ENCODE data around the gene PAIP2. TPM values are rescaled to one million over a fixed set of nuclear protein-coding genes. Genes with fewer than 3 reads are reported as not detected.
"Not testable (repeated sequence)": the region's sequence is repeated elsewhere in the genome, so short reads cannot be mapped to it uniquely, and the experiment has no call there.

PAIP2 gene
- total RNA-seq, 2 experiments from 2014 or later: 108 to 118 TPM

GRCh38 chr5:139304391-139305324 lies 37.0 kb upstream of the PAIP2 start:
- no peak for DNase-seq
- no peak overlapping the region for H3K4me3 Mint-ChIP-seq
- no peak for ATAC-seq (ENCODE audit: low read depth)
- H3K27me3 Mint-ChIP-seq: no peaks in the 10 kb centered on the region
- POLR2A ChIA-PET: interaction anchor here (0.6 to 3.7 kb wide), 3 partner anchors 10 to 37 kb away, joined by 3 to 23 read pairs (median 3); partner anchors contain the start of genes MATR3 and PAIP2
- H3K36me3 Mint-ChIP-seq: peaks cover 14% of the 10 kb centered on the region
- H3K4me1 Mint-ChIP-seq: peaks cover 46% of the 10 kb centered on the region
- no peaks in the 10 kb centered on the region for H3K9me3 Mint-ChIP-seq
- no peak overlapping the region for H3K27ac Mint-ChIP-seq

GRCh38 chr5:139306197-139306596 lies 35.5 kb upstream of the PAIP2 start:
- Mint-ChIP-seq H3K4me3 (peak overlapping the region; percentile 1), H3K36me3 (peaks cover 13% of the 10 kb centered on the region), H3K27me3 (no peaks in the 10 kb centered on the region), H3K4me1 (peaks cover 51% of the 10 kb centered on the region), H3K27ac (peak overlapping the region; percentile 39), H3K9me3 (no peaks in the 10 kb centered on the region)
- POLR2A ChIA-PET: interaction anchor here (3.7 kb wide), 1 partner anchor 12 kb away, joined by 23 read pairs; the partner anchor contains the start of gene MATR3
- DNase-seq (no peak), ATAC-seq (ENCODE audit: low read depth) (peak; percentile 35)

- H3K9me3 Mint-ChIP-seq: no peaks in the 10 kb centered on the region
- H3K27me3 Mint-ChIP-seq: no peaks in the 10 kb centered on the region
- peaks cover 49% of the 10 kb centered on the region for H3K4me1 Mint-ChIP-seq
- no peak for DNase-seq
- POLR2A ChIA-PET: interaction anchor here (3.7 kb wide), 1 partner anchor 13 kb away, joined by 23 read pairs; the partner anchor contains the start of gene MATR3
- H3K36me3 Mint-ChIP-seq: peaks cover 14% of the 10 kb centered on the region
- H3K4me3 Mint-ChIP-seq: no peak overlapping the region
- H3K27ac Mint-ChIP-seq: no peak overlapping the region
- ATAC-seq (ENCODE audit: low read depth): no peak
Observed at GRCh38 chr5:139306628-139307379, 34.9 kb upstream of the PAIP2 start.

DNA sequence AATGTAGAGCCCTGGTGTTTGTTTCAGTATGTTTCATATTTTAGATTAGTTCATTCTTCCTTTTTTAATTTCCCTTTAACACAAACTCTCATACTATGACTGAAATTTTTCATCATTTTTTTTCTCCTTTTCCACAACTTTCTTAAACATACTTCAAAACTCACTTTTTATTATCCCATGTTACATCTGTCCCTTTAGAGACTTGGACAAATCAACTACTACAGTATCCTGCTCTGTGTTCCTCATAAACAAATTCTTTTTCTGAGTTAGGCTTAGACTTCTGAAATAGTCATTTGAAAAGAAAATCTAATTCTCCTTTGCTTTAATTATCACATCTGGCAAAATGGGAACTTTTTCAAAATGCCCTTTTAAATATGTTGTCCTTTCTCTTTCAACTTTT lies 32.9 kb upstream of the PAIP2 start:
- Mint-ChIP-seq H3K27ac (no peak overlapping the region), H3K4me3 (no peak overlapping the region), H3K4me1 (peaks cover 47% of the 10 kb centered on the region), H3K36me3 (peaks cover 14% of the 10 kb centered on the region), H3K27me3 (no peaks in the 10 kb centered on the region), H3K9me3 (no peaks in the 10 kb centered on the region)
- POLR2A ChIA-PET: interaction anchor here (0.9 to 1.1 kb wide), 2 partner anchors 9 to 16 kb away, joined by 3 read pairs; partner anchors contain the start of gene MATR3
- no peak for DNase-seq
- no peak for ATAC-seq (ENCODE audit: low read depth)

DNA sequence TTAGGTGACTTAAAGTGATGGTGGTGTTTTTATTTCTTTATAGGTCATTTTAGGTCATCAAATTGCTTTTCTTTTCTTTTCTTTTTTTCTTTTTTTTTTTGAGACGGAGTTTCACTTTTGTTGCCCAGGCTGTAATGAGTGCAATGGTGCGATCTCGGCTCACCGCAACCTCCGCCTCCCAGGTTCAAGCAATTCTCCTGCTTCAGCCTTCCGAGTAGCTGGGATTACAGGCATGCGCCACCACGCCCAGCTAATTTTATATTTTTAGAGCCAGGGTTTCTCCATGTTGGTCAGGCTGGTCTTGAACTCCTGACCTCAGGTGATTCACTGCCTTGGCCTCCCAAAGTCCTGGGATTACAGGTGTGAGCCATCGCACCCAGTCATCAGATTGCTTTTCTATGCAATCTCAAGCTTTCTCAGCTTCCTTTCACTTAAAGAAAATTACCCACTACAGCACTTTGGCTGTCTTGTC lies 30.9 kb upstream of the PAIP2 start:
- Mint-ChIP-seq H3K36me3 (peaks cover 17% of the 10 kb centered on the region), H3K4me1 (peaks cover 47% of the 10 kb centered on the region)
- DNase-seq; H3K27ac Mint-ChIP-seq; ATAC-seq (ENCODE audit: low read depth); H3K4me3 Mint-ChIP-seq; H3K27me3 Mint-ChIP-seq; H3K9me3 Mint-ChIP-seq: not testable (repeated sequence)
- POLR2A ChIA-PET: interaction anchor here (0.7 kb wide), 1 partner anchor 870 kb away, joined by 3 read pairs; no protein-coding TSS in a partner anchor

- ATAC-seq (ENCODE audit: low read depth) (no peak), DNase-seq (no peak)
- Mint-ChIP-seq H3K4me1 (peaks cover 38% of the 10 kb centered on the region), H3K27me3 (no peaks in the 10 kb centered on the region), H3K36me3 (peaks cover 17% of the 10 kb centered on the region), H3K27ac (no peak overlapping the region), H3K9me3 (no peaks in the 10 kb centered on the region), H3K4me3 (no peak overlapping the region)
- POLR2A ChIA-PET: interaction anchor here (1.2 kb wide), 1 partner anchor 29 kb away, joined by 3 read pairs; the partner anchor contains the start of gene PAIP2
Observed at GRCh38 chr5:139312075-139312474, 29.6 kb upstream of the PAIP2 start.

- ATAC-seq (ENCODE audit: low read depth) (no peak), DNase-seq (no peak)
- H3K36me3 Mint-ChIP-seq: peaks cover 7% of the 10 kb centered on the region
- no peaks in the 10 kb centered on the region for H3K27me3 Mint-ChIP-seq
- H3K4me1 Mint-ChIP-seq: peaks cover 20% of the 10 kb centered on the region
- no peaks in the 10 kb centered on the region for H3K9me3 Mint-ChIP-seq
- no peak overlapping the region for H3K27ac Mint-ChIP-seq
- POLR2A ChIA-PET: interaction anchor here (0.6 kb wide), 1 partner anchor 40 kb away, joined by 3 read pairs; no protein-coding TSS in a partner anchor
- no peak overlapping the region for H3K4me3 Mint-ChIP-seq
Observed at GRCh38 chr5:139314276-139314675, 27.4 kb upstream of the PAIP2 start.

- no peaks in the 10 kb centered on the region for H3K9me3 Mint-ChIP-seq
- peaks cover 7% of the 10 kb centered on the region for H3K36me3 Mint-ChIP-seq
- POLR2A ChIA-PET: no interaction called here
- DNase-seq (no peak), ATAC-seq (ENCODE audit: low read depth) (no peak)
- H3K27ac Mint-ChIP-seq: no peak overlapping the region
- no peak overlapping the region for H3K4me3 Mint-ChIP-seq
- H3K27me3 Mint-ChIP-seq: no peaks in the 10 kb centered on the region
- peaks cover 17% of the 10 kb centered on the region for H3K4me1 Mint-ChIP-seq
Observed at GRCh38 chr5:139315056-139315615, 26.5 kb upstream of the PAIP2 start.

DNA sequence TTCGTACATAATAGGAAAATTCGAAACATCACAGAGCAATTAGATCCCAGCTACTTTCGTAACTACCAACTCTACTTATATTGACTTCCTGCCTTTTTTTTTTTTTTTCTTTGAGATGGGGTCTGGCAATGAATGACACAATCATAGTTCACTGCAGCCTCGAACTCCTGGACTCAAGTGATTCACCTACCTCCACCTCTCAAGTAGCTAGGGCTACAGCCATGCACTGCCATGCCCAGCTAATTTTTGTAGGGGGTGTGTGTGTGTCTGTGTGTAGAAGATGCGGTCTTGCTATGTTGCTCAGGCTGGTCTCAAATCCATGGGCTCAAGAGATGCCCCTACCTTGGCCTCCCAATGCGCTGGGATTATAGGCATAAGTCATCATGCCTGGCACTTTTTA lies 5.8 kb upstream of the PAIP2 start:
- POLR2A ChIA-PET: interaction anchor here (0.9 kb wide), 1 partner anchor 8 kb away, joined by 3 read pairs; no protein-coding TSS in a partner anchor
- DNase-seq: no peak
- Mint-ChIP-seq H3K4me3 (no peak overlapping the region), H3K9me3 (no peaks in the 10 kb centered on the region), H3K27me3 (no peaks in the 10 kb centered on the region), H3K36me3 (peaks cover 7% of the 10 kb centered on the region), H3K4me1 (peaks cover 4% of the 10 kb centered on the region), H3K27ac (no peak overlapping the region)
- ATAC-seq (ENCODE audit: low read depth): peak; percentile 16

- no peak for ATAC-seq (ENCODE audit: low read depth)
- H3K27ac Mint-ChIP-seq: no peak overlapping the region
- H3K36me3 Mint-ChIP-seq: peaks cover 8% of the 10 kb centered on the region
- H3K4me3 Mint-ChIP-seq: no peak overlapping the region
- DNase-seq: no peak
- peaks cover 29% of the 10 kb centered on the region for H3K4me1 Mint-ChIP-seq
- no peaks in the 10 kb centered on the region for H3K27me3 Mint-ChIP-seq
- POLR2A ChIA-PET: interaction anchor here (1.0 to 3.4 kb wide), 2 partner anchors 47 to 50 kb away, joined by 3 to 105 read pairs; partner anchors contain the start of genes MATR3 and MZB1
- no peaks in the 10 kb centered on the region for H3K9me3 Mint-ChIP-seq
Observed at GRCh38 chr5:139340051-139340450, 1.6 kb upstream of the PAIP2 start.

DNA sequence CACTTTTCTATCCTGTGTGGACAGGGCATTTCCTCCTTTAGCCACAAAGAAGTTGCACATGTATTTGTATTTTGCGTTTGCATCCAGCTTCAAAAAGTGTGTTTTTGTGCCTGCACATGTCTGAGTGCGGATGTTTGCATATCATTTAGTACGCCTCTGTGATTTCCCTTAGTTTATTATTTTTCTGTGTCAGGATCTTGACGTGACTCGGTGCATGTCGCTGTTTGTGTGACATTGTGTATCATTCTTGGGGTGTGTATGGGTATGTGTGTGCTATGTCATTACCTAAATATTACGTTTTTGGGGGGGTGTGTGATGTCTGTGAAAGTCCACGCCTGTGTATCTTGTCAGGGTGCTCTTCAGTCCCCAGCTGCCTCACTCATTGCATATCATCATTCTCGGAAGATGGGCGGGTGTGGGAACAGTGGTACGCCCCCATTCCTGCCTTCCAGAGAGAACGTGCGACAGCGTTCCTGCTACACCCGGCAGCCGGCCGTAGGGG lies 416 bp upstream of the PAIP2 start:
- no peak for DNase-seq
- peak overlapping the region; percentile 100 for H3K4me3 Mint-ChIP-seq
- H3K27ac Mint-ChIP-seq: peak overlapping the region; percentile 100
- H3K27me3 Mint-ChIP-seq: no peaks in the 10 kb centered on the region
- peaks cover 31% of the 10 kb centered on the region for H3K4me1 Mint-ChIP-seq
- no peaks in the 10 kb centered on the region for H3K9me3 Mint-ChIP-seq
- peaks cover 12% of the 10 kb centered on the region for H3K36me3 Mint-ChIP-seq
- no peak for ATAC-seq (ENCODE audit: low read depth)
- POLR2A ChIA-PET: interaction anchor here (0.6 to 3.4 kb wide), 14 partner anchors 8 to 877 kb away, joined by 3 to 105 read pairs (median 5); partner anchors contain the start of genes EGR1, MATR3 and MZB1

- Mint-ChIP-seq H3K27me3 (no peaks in the 10 kb centered on the region), H3K4me3 (peak overlapping the region; percentile 100), H3K27ac (peak overlapping the region; percentile 100), H3K4me1 (peaks cover 29% of the 10 kb centered on the region), H3K9me3 (no peaks in the 10 kb centered on the region), H3K36me3 (peaks cover 16% of the 10 kb centered on the region)
- DNase-seq (peak; percentile 84), ATAC-seq (ENCODE audit: low read depth) (no peak)
- POLR2A ChIA-PET: interaction anchor here (0.7 to 3.4 kb wide), 23 partner anchors 10 to 989 kb away, joined by 3 to 105 read pairs (median 4); partner anchors contain the start of genes HSPA9, MATR3, MZB1 and SIL1
Observed at GRCh38 chr5:139342423-139342723, 719 bp downstream of the PAIP2 start.
